H1 (cell line): ENCODE data around the gene CD40LG. TPM values are rescaled to one million over a fixed set of nuclear protein-coding genes. Genes with fewer than 3 reads are reported as not detected.

Source experiments
- CTCF ChIA-PET: fragments of 300-600 bp; sonication (Branson Sonifier 250); formaldehyde crosslinking; loops from one replicate; lab custom pipeline; 2021; ENCODE audit not compliant: partially characterized antibody; lab: Charles Lee
- POLR2A ChIA-PET: fragments of 300-600 bp; sonication (Branson Sonifier 250); formaldehyde crosslinking; loops from one replicate; lab custom pipeline; 2021; ENCODE audit warnings: inconsistent platforms; ENCODE audit not compliant: partially characterized antibody; lab: Charles Lee
- DNase-seq, 2 experiments: peaks; one replicate each; pipeline versions ENCODE4 v3.0.0 to v3.0.0-alpha.2; 2010 to 2022; ENCODE audit warnings: low spot score in 2 of 2, low read depth in 1 of 2, mixed read lengths in 1 of 2
- FAIRE-seq: peaks from 2 replicates; lab custom pipeline; 2011; peaks lifted over from hg19 to GRCh38; lab: Jason Lieb, UNC
- H2AFZ ChIP-seq: 2 replicates; pipeline ENCODE4 v1.8.1; 2012; ENCODE audit warnings: low read length, inconsistent platforms
- H2AK5ac ChIP-seq: 2 replicates; pipeline ENCODE4 v1.6.1; 2013; ENCODE audit warnings: low read depth, low read length
- H2BK120ac ChIP-seq: replicated peaks from 2 replicates; pipeline ENCODE3; 2013; ENCODE audit warnings: low read depth, low read length, inconsistent platforms
- H2BK12ac ChIP-seq: 2 replicates; pipeline ENCODE4 v1.6.1; 2013; ENCODE audit warnings: low read depth, low read length
- H2BK15ac ChIP-seq: 2 replicates; pipeline ENCODE4 v1.6.1; 2013; ENCODE audit warnings: low read length
- H2BK20ac ChIP-seq: 2 replicates; pipeline ENCODE4 v1.6.1; 2013; ENCODE audit warnings: low read length
- H2BK5ac ChIP-seq: 2 replicates; pipeline ENCODE4 v1.6.1; 2013; ENCODE audit warnings: low read depth, low read length
- H3K14ac ChIP-seq: 2 replicates; pipeline ENCODE4 v1.6.1; 2013; ENCODE audit warnings: inconsistent platforms; ENCODE audit not compliant: insufficient read length
- H3K18ac ChIP-seq: 2 replicates; pipeline ENCODE4 v1.6.1; 2013; ENCODE audit warnings: low read length; ENCODE audit errors: extremely low read depth
- H3K23ac ChIP-seq: 2 replicates; pipeline ENCODE4 v1.6.1; 2013; ENCODE audit warnings: inconsistent platforms; ENCODE audit not compliant: insufficient read length
- H3K23me2 ChIP-seq: 2 replicates; pipeline ENCODE4 v1.6.1; 2013; ENCODE audit warnings: low read depth, low read length
- H3K27ac ChIP-seq: 2 replicates; pipeline ENCODE4 v1.6.1; 2011; ENCODE audit warnings: low read depth, low read length, inconsistent platforms
- H3K27me3 ChIP-seq, 4 experiments: replicated peaks in 1 of 4; 1 replicate in 1 of 4; 2 replicates in 3 of 4; pipeline versions ENCODE4 v1.6.1 to v1.8.1; 2011 to 2013; ENCODE audit warnings: low read length in 3 of 4, mild to moderate bottlenecking in 3 of 4, inconsistent platforms in 2 of 4, mixed read lengths in 2 of 4, moderate library complexity in 1 of 4; ENCODE audit not compliant: control insufficient read depth in 3 of 4, insufficient read depth in 3 of 4; ENCODE audit errors: extremely low read depth in 1 of 4
- H3K36me3 ChIP-seq, 4 experiments: 2 replicates each; pipeline versions ENCODE4 v1.6.1 to v1.8.1; 2011 to 2013; ENCODE audit warnings: mild to moderate bottlenecking in 4 of 4, low read length in 3 of 4, moderate library complexity in 2 of 4, control low read depth in 1 of 4, inconsistent platforms in 1 of 4; ENCODE audit not compliant: insufficient read depth in 4 of 4, control insufficient read depth in 2 of 4
- H3K4ac ChIP-seq: replicated peaks from 2 replicates; pipeline ENCODE3; 2013; ENCODE audit warnings: low read length, low read depth, mixed read lengths, inconsistent platforms; ENCODE audit not compliant: insufficient read length
- H3K4me1 ChIP-seq, 4 experiments: replicated peaks in 1 of 4; 1 replicate in 1 of 4; 2 replicates in 3 of 4; pipeline versions ENCODE4 v1.6.1 to v1.8.1; 2011 to 2013; ENCODE audit warnings: low read length in 3 of 4, inconsistent platforms in 2 of 4, mixed read lengths in 1 of 4; ENCODE audit not compliant: insufficient read depth in 4 of 4, control insufficient read depth in 3 of 4
- H3K4me2 ChIP-seq, 2 experiments: 2 replicates each; pipeline versions ENCODE4 v1.6.1 to v1.8.1; 2011 to 2013; ENCODE audit warnings: low read depth in 2 of 2, low read length in 2 of 2, control low read depth in 1 of 2, inconsistent platforms in 1 of 2, mild to moderate bottlenecking in 1 of 2; ENCODE audit not compliant: insufficient read depth in 1 of 2
- H3K4me3 ChIP-seq, 4 experiments: fragments of 200-600, 300-600 bp in 1 of 4; sonication (generic), shearing (Covaris generic), sonication (Bioruptor Twin) in 1 of 4; 2 replicates each; pipeline versions ENCODE4 v1.5.1 to v1.8.1; 2011 to 2016; ENCODE audit warnings: low read length in 4 of 4, low read depth in 3 of 4, control low read depth in 2 of 4, inconsistent platforms in 2 of 4, mild to moderate bottlenecking in 2 of 4, mixed read lengths in 1 of 4, moderate library complexity in 1 of 4; ENCODE audit not compliant: insufficient read depth in 2 of 4; ENCODE audit errors: extremely low read depth in 1 of 4
- H3K56ac ChIP-seq: replicated peaks from 2 replicates; pipeline ENCODE3; 2013; ENCODE audit warnings: low read depth, mild to moderate bottlenecking, mixed read lengths, low read length, inconsistent platforms; ENCODE audit not compliant: insufficient read length
- H3K79me1 ChIP-seq: 2 replicates; pipeline ENCODE4 v1.6.1; 2013; ENCODE audit warnings: low read depth, low read length, control low read depth
- H3K79me2 ChIP-seq, 2 experiments: 2 replicates each; pipeline versions ENCODE4 v1.6.1 to v1.8.1; 2012 to 2013; ENCODE audit warnings: low read length in 2 of 2, mild to moderate bottlenecking in 2 of 2, inconsistent platforms in 1 of 2; ENCODE audit not compliant: insufficient read depth in 2 of 2, control insufficient read depth in 1 of 2
- H3K9ac ChIP-seq, 4 experiments: replicated peaks in 1 of 4; 1 replicate in 1 of 4; 2 replicates in 3 of 4; pipeline versions ENCODE4 v1.6.1 to v1.8.1; 2011 to 2013; ENCODE audit warnings: low read depth in 3 of 4, low read length in 3 of 4, control low read depth in 2 of 4, mild to moderate bottlenecking in 2 of 4, moderate library complexity in 2 of 4, inconsistent platforms in 1 of 4; ENCODE audit errors: extremely low read depth in 1 of 4
- H3K9me3 ChIP-seq, 2 experiments: 2 replicates each; pipeline versions ENCODE4 v1.6.1 to v1.8.1; 2012 to 2013; ENCODE audit warnings: mild to moderate bottlenecking in 2 of 2, moderate library complexity in 2 of 2, control low read depth in 1 of 2, inconsistent platforms in 1 of 2, low read depth in 1 of 2, low read length in 1 of 2, mixed read lengths in 1 of 2; ENCODE audit not compliant: insufficient read depth in 2 of 2
- H4K20me1 ChIP-seq, 2 experiments: replicated peaks in 1 of 2; 2 replicates each; pipeline versions ENCODE3 to v1.8.1; 2011 to 2013; ENCODE audit warnings: inconsistent platforms in 2 of 2, low read length in 2 of 2, mild to moderate bottlenecking in 1 of 2; ENCODE audit not compliant: insufficient read depth in 2 of 2, control insufficient read depth in 1 of 2
- H4K5ac ChIP-seq: 2 replicates; pipeline ENCODE4 v1.6.1; 2013; ENCODE audit warnings: low read length, low read depth, mixed read lengths, inconsistent platforms; ENCODE audit not compliant: insufficient read length
- H4K8ac ChIP-seq: 2 replicates; pipeline ENCODE4 v1.8.0; 2013; ENCODE audit warnings: mild to moderate bottlenecking, moderate library complexity, low read length, inconsistent platforms; ENCODE audit not compliant: insufficient read depth; ENCODE audit errors: extremely low read depth
- H4K91ac ChIP-seq: replicated peaks from 2 replicates; pipeline ENCODE3; 2013; ENCODE audit warnings: low read length, mixed read lengths, inconsistent platforms; ENCODE audit not compliant: insufficient read length
- CBX5 ChIP-seq: fragments of 300-800, 300-1000 bp; sonication (generic); IDR thresholded peaks from 2 replicates; pipeline ENCODE4 v1.7.1; 2016; ENCODE audit warnings: antibody characterized with exemption, low read length, low read depth
- CBX8 ChIP-seq: fragments of 300-800, 300-1000 bp; sonication (generic); IDR thresholded peaks from 2 replicates; pipeline ENCODE4 v1.7.1; 2016; ENCODE audit warnings: low read depth, low read length, borderline replicate concordance
- CHD1 ChIP-seq: IDR thresholded peaks from 2 replicates; pipeline ENCODE4 v1.6.1; 2012; ENCODE audit warnings: low read depth, low read length, improper control_type of control experiment
- EZH2 ChIP-seq: fragments of 200-600 bp; sonication (generic); IDR thresholded peaks from 2 replicates; pipeline ENCODE4 v1.7.1; 2012; ENCODE audit warnings: low read depth, mild to moderate bottlenecking, moderate library complexity, low read length, inconsistent platforms; ENCODE audit not compliant: severe bottlenecking
- KDM4A ChIP-seq: IDR thresholded peaks from one replicate; pipeline ENCODE4 v1.7.1; 2012; ENCODE audit warnings: low read depth, mild to moderate bottlenecking, moderate library complexity, low read length, inconsistent platforms; ENCODE audit not compliant: severe bottlenecking
- NANOG ChIP-seq: IDR thresholded peaks from 2 replicates; pipeline ENCODE4 v1.6.1; 2011; ENCODE audit warnings: low read length, low read depth, mild to moderate bottlenecking, inconsistent platforms; ENCODE audit not compliant: insufficient read depth, poor library complexity, severe bottlenecking
- POLR2AphosphoS5 ChIP-seq: IDR thresholded peaks from 2 replicates; pipeline ENCODE4 v1.6.1; 2011; ENCODE audit warnings: low read depth, low read length
- RFX5 ChIP-seq: IDR thresholded peaks from 2 replicates; pipeline ENCODE4 v1.6.1; 2011; ENCODE audit warnings: low read depth, low read length, improper control_type of control experiment, borderline replicate concordance
- SAP30 ChIP-seq: fragments of 300-600 bp; sonication (generic); IDR thresholded peaks from 2 replicates; pipeline ENCODE4 v1.7.1; 2012; ENCODE audit warnings: low read length, moderate library complexity, mild to moderate bottlenecking, inconsistent platforms; ENCODE audit not compliant: insufficient read depth, insufficient replicate concordance
- SP1 ChIP-seq: IDR thresholded peaks from 2 replicates; pipeline ENCODE4 v1.6.1; 2011; ENCODE audit warnings: low read depth, low read length
- TCF12 ChIP-seq: IDR thresholded peaks from 2 replicates; pipeline ENCODE4 v1.6.1; 2011; ENCODE audit warnings: low read depth, mild to moderate bottlenecking, low read length
- WGBS, 2 experiments: shearing (Covaris generic) in 1 of 2; methylation state at CpG; one replicate each; pipeline versions ENCODE4 v1.1.6 to v1.1.7; 2013 to 2015; ENCODE audit warnings: low lambda C conversion rate in 2 of 2, mixed read lengths in 2 of 2, inconsistent platforms in 1 of 2, low coverage in 1 of 2, missing lambda C conversion rate in 1 of 2; ENCODE audit not compliant: insufficient replicate concordance in 2 of 2, insufficient coverage in 1 of 2, insufficient read length in 1 of 2; ENCODE audit errors: extremely low coverage in 1 of 2, missing lambda C conversion rate in 1 of 2; 5-methylcytosine and 5-hydroxymethylcytosine counted together
- polyA plus RNA-seq, 7 experiments: library from polyadenylated mRNA; depleted of rRNA in 3 of 7; stranded (reverse) in 5 of 7; unstranded in 2 of 7; fragments of >200 nt in 5 of 7; fragments of 200-250 nt in 2 of 7; gene quantifications; 1 replicate in 5 of 7; 2 replicates in 1 of 7; 4 replicates in 1 of 7; pipeline versions ENCODE4 v1.2.1 to v1.2.3, GENCODE V29; 2011 to 2013; ENCODE audit warnings: missing spikeins in 2 of 7, mixed read lengths in 2 of 7
- total RNA-seq: library from RNA; stranded (reverse); fragmentation: NEBNext Ultra II Directional; extraction: Animal tissue kit (Norgen Biotek cat#: 25700); gene quantifications from 2 replicates; pipeline ENCODE4 v1.2.1, GENCODE V29; 2021
- TF ChIP-seq, protein P1 (sequence below): IDR thresholded peaks from 2 replicates; pipeline ENCODE4 v1.6.1; 2011; ENCODE audit warnings: low read depth, mild to moderate bottlenecking, low read length; ENCODE audit not compliant: insufficient read depth
- TF ChIP-seq, protein P2 (sequence below): IDR thresholded peaks from 2 replicates; pipeline ENCODE4 v1.6.1; 2011; ENCODE audit warnings: low read length, improper control_type of control experiment

Gene CD40LG
- total and polyA plus RNA-seq, 2 of the 8 experiments (the other 6 are each of a cell fraction or from before 2014, with no cell fraction given): not detected

DNA sequence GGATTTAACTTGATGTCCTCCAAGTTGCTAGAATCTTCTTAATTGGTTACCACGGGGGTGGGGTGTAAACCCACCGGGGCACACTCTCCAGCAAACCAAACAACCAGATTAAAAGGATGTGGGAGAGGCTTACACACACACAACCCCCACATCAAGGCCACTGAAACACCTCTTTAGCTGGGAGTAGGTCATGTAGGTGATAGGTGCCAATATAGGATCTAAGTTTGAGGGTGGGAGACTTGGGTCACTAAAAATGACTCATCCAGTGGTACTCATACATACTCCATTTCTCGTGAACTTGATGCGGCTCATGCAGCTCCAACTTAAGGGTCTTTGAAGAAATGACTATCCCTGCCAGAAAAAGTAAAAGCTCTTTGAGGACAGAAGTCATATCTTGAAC is 20.5 kb upstream of the CD40LG start:
- H4K91ac ChIP-seq: no peak overlapping the region
- no peaks in the 10 kb centered on the region for H3K79me1 ChIP-seq
- H2AFZ ChIP-seq: no peak overlapping the region
- no peak for FAIRE-seq
- 100% methylated on average over 2 of the region's 4 CpGs; no CpG with 5 or more reads in 1 of the 2 experiments for WGBS, 2 experiments
- H3K18ac ChIP-seq: no peak overlapping the region
- no peak overlapping the region for H3K23ac ChIP-seq
- H3K4me1 ChIP-seq: no peaks in the 10 kb centered on the region
- no peak overlapping the region for H3K4me2 ChIP-seq
- H3K27me3 ChIP-seq: no peaks in the 10 kb centered on the region
- H4K5ac ChIP-seq: no peak overlapping the region
- no peak overlapping the region for H2BK12ac ChIP-seq
- no peaks in the 10 kb centered on the region for H3K9me3 ChIP-seq
- ChIA-PET POLR2A (no interaction called here), CTCF (interaction anchor here (0.9 to 1.9 kb wide), 4 partner anchors 8 to 298 kb away, joined by 3 to 4 read pairs (median 3); no protein-coding TSS in a partner anchor)
- no peak overlapping the region for H2BK120ac ChIP-seq
- no peak overlapping the region for H2AK5ac ChIP-seq
- H3K36me3 ChIP-seq: no peaks in the 10 kb centered on the region
- H4K20me1 ChIP-seq: no peaks in the 10 kb centered on the region
- H2BK15ac ChIP-seq: no peak overlapping the region
- H3K4me3 ChIP-seq: no peak overlapping the region
- H3K56ac ChIP-seq: no peak overlapping the region
- no peak overlapping the region for H3K14ac ChIP-seq
- no peak for DNase-seq
- H3K27ac ChIP-seq: no peak overlapping the region
- H4K8ac ChIP-seq: no peak overlapping the region
- H2BK5ac ChIP-seq: no peak overlapping the region
- H3K79me2 ChIP-seq: no peaks in the 10 kb centered on the region
- H2BK20ac ChIP-seq: no peak overlapping the region
- no peaks in the 10 kb centered on the region for H3K23me2 ChIP-seq
- H3K4ac ChIP-seq: no peak overlapping the region
- H3K9ac ChIP-seq: no peak overlapping the region
- TF ChIP-seq EZH2: no peak
- TF ChIP-seq NANOG: no peak
- TF ChIP-seq KDM4A: no peak
- no peak for TF ChIP-seq CBX8
- TF ChIP-seq POLR2AphosphoS5: no peak
- TF ChIP-seq SAP30: no peak
- TF ChIP-seq, protein P1, sequence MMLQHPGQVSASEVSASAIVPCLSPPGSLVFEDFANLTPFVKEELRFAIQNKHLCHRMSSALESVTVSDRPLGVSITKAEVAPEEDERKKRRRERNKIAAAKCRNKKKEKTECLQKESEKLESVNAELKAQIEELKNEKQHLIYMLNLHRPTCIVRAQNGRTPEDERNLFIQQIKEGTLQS: no peak
- TF ChIP-seq RFX5: no peak
- no peak for TF ChIP-seq CBX5
- TF ChIP-seq CHD1: no peak
- TF ChIP-seq, protein P2, sequence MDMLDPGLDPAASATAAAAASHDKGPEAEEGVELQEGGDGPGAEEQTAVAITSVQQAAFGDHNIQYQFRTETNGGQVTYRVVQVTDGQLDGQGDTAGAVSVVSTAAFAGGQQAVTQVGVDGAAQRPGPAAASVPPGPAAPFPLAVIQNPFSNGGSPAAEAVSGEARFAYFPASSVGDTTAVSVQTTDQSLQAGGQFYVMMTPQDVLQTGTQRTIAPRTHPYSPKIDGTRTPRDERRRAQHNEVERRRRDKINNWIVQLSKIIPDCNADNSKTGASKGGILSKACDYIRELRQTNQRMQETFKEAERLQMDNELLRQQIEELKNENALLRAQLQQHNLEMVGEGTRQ: no peak
- TF ChIP-seq TCF12: no peak
- TF ChIP-seq SP1: no peak
